Caco-2 (cell line): ENCODE measurements around the gene AMPD2. TPM values are rescaled to one million over a fixed set of nuclear protein-coding genes. Genes with fewer than 3 reads are reported as not detected.

Experiments used
- total RNA-seq: library from RNA; stranded (reverse); gene quantifications from 2 replicates; pipeline ENCODE4 v1.2.3, GENCODE V29; 2022

Gene AMPD2
- total RNA-seq, 1 experiment from 2014 or later: 40.3 TPM

Other genes starting within 250 kb of the AMPD2 start
- gene SORT1, start 221.9 kb upstream of the AMPD2 start, total RNA-seq: 65.2 and 67.1 TPM in 2 replicates
- gene PSMA5, start 193.4 kb upstream of the AMPD2 start, total RNA-seq: 82.7 and 97.8 TPM in 2 replicates
- 0.32 and 0.45 TPM in 2 replicates for gene SYPL2, start 153.3 kb upstream of the AMPD2 start, total RNA-seq
- gene ATXN7L2, start 135.9 kb upstream of the AMPD2 start, total RNA-seq: 3.9 and 4.0 TPM in 2 replicates
- gene CYB561D1, start 125.7 kb upstream of the AMPD2 start, total RNA-seq: 6.6 and 7.3 TPM in 2 replicates
- 1.1 and 1.5 TPM in 2 replicates for gene AMIGO1, start 110.1 kb upstream of the AMPD2 start, total RNA-seq
- gene GPR61, start 80.0 kb upstream of the AMPD2 start, total RNA-seq: not detected in 2 replicates
- 6.2 and 6.4 TPM in 2 replicates for gene GNAI3, start 71.2 kb upstream of the AMPD2 start, total RNA-seq
- not detected in 2 replicates for gene GNAT2, start 221 bp upstream of the AMPD2 start, total RNA-seq
- gene GSTM4, start 36.3 kb downstream of the AMPD2 start, total RNA-seq: 9.6 and 11.9 TPM in 2 replicates
- 0.84 and 1.7 TPM in 2 replicates for gene GSTM2, start 48.2 kb downstream of the AMPD2 start, total RNA-seq
- not detected in 2 replicates for gene GSTM1, start 68.0 kb downstream of the AMPD2 start, total RNA-seq
- gene GSTM5, start 92.4 kb downstream of the AMPD2 start, total RNA-seq: 6.0 and 9.1 TPM in 2 replicates
- gene GSTM3, start 121.2 kb downstream of the AMPD2 start, total RNA-seq: 8.9 and 10.6 TPM in 2 replicates
- 15.3 and 18.5 TPM in 2 replicates for gene EPS8L3, start 144.1 kb downstream of the AMPD2 start, total RNA-seq